GM12891 (cell line): ENCODE results near the gene B3GNT8.

Source experiments
- DNase-seq: peaks from one replicate; pipeline ENCODE4 v3.0.0; 2011; ENCODE audit warnings: low spot score; ENCODE audit not compliant: insufficient read length
- FAIRE-seq: peaks from 2 replicates; lab custom pipeline; 2011; peaks lifted over from hg19 to GRCh38; lab: Jason Lieb, UNC
- PAX5 ChIP-seq: IDR thresholded peaks from 2 replicates; pipeline ENCODE4 v1.6.1; 2011; ENCODE audit warnings: low read length, moderate library complexity, mild to moderate bottlenecking; ENCODE audit not compliant: insufficient read depth, severe bottlenecking
- POLR2A ChIP-seq: IDR thresholded peaks from 2 replicates; pipeline ENCODE4 v1.6.1; 2011; ENCODE audit warnings: low read depth, low read length, control low read depth
- POLR2AphosphoS5 ChIP-seq: IDR thresholded peaks from 2 replicates; pipeline ENCODE4 v1.6.1; 2011; ENCODE audit warnings: low read depth, low read length, control low read depth
- POU2F2 ChIP-seq: IDR thresholded peaks from 2 replicates; pipeline ENCODE4 v1.6.1; 2011; ENCODE audit warnings: low read depth, mild to moderate bottlenecking, control low read depth, low read length, moderate library complexity
- SPI1 ChIP-seq: IDR thresholded peaks from 2 replicates; pipeline ENCODE4 v1.6.1; 2011; ENCODE audit warnings: low read depth, low read length, control low read depth
- TAF1 ChIP-seq: IDR thresholded peaks from 2 replicates; pipeline ENCODE4 v1.6.1; 2011; ENCODE audit warnings: low read depth, low read length, control low read depth

B3GNT8 gene

GRCh38 chr19:41420101-41420880, 6.9 kb downstream of the B3GNT8 start:
- DNase-seq = no peak
- FAIRE-seq = no peak
- TF ChIP-seq SPI1 (no peak), POLR2AphosphoS5 (no peak), POU2F2 (no peak), POLR2A (no peak), PAX5 (no peak), TAF1 (no peak)

- no peak for FAIRE-seq
- DNase-seq = no peak
- TF ChIP-seq POU2F2 (no peak), SPI1 (no peak), POLR2AphosphoS5 (no peak), POLR2A (no peak), TAF1 (no peak), PAX5 (no peak)
Observed at GRCh38 chr19:41416194-41416674, 10.9 kb downstream of the B3GNT8 start.

DNA sequence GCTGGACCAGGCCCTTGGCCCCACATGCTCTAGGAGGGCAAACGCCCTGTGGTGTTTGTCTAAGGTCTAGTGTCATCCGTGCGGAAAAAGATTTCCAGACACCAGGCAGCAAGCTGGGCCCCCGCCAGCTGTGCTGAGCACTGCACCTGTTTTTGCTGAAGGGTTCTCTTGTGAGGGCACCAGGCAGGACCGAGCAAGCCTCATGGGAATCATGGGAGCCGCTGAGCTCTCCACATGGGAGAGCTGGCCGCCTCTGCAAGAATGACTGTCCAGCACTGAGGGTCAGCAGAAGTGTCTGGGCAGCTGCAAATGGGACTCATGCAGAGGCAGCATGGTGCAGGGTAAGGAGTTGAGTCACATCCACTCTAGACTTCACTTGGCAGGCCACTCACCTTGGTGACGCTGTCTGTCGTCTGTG, 12.0 kb downstream of the B3GNT8 start:
- FAIRE-seq = no peak

DNA sequence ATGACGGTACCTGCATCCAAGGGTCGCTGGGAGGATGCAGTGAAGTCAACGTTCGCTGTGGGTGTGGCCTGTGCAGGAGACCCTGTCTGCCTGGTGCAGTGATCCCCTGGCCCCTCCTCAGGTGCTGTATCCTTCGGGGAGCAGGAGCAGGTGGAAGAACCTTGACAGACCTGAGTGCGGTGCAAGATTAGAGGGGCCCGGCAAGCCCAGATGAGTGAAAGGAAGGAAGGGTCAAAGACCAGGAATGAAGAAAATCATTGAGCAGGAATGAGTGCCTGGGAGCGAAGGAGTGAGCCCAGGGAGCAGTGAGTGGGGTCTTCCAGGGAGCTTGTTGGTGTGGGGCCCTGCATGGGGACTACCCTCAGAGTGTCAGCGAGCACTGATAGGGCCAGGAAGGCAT, 12.7 kb downstream of the B3GNT8 start:
- TF ChIP-seq TAF1 (no peak), POLR2AphosphoS5 (no peak), POLR2A (no peak), POU2F2 (no peak), PAX5 (no peak), SPI1 (no peak)
- no peak for DNase-seq
- no peak for FAIRE-seq

More for the DNA sequence above, 12.0 kb downstream of the B3GNT8 start:
- DNase-seq = no peak
- TF ChIP-seq POLR2AphosphoS5 = no peak
- TF ChIP-seq POLR2A = no peak
- no peak for TF ChIP-seq POU2F2
- TF ChIP-seq SPI1 = no peak
- TF ChIP-seq PAX5 = no peak
- no peak for TF ChIP-seq TAF1

- DNase-seq = no peak
- TF ChIP-seq POLR2AphosphoS5 (no peak), SPI1 (no peak), PAX5 (no peak)
- FAIRE-seq = no peak
Observed at GRCh38 chr19:41413947-41414346, 13.2 kb downstream of the B3GNT8 start.

- TF ChIP-seq POU2F2 (no peak), POLR2A (no peak), POLR2AphosphoS5 (no peak), TAF1 (no peak), PAX5 (no peak), SPI1 (no peak)
- DNase-seq = no peak
- no peak for FAIRE-seq
Observed at GRCh38 chr19:41412953-41413352, 14.2 kb downstream of the B3GNT8 start.

DNA sequence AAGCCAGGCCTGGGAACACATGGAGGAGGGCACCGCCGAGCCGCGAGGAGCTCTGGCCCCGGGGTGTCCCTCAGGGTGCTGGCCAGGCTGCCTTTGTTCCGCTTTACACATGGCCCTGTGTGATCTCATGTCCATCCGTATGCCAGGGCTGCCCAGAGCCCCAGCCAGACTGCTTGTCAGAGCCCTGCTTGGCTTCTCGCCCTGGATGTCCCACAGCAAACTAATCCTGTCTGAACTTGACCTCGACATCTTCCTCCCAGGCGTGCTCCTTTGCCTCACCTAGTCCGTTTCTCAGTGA, 15.3 kb downstream of the B3GNT8 start:
- TF ChIP-seq POLR2AphosphoS5 = no peak
- TF ChIP-seq POU2F2 = no peak
- no peak for TF ChIP-seq SPI1
- TF ChIP-seq PAX5 = no peak
- TF ChIP-seq POLR2A = no peak
- TF ChIP-seq TAF1 = no peak
- FAIRE-seq (no peak), DNase-seq (no peak)

DNA sequence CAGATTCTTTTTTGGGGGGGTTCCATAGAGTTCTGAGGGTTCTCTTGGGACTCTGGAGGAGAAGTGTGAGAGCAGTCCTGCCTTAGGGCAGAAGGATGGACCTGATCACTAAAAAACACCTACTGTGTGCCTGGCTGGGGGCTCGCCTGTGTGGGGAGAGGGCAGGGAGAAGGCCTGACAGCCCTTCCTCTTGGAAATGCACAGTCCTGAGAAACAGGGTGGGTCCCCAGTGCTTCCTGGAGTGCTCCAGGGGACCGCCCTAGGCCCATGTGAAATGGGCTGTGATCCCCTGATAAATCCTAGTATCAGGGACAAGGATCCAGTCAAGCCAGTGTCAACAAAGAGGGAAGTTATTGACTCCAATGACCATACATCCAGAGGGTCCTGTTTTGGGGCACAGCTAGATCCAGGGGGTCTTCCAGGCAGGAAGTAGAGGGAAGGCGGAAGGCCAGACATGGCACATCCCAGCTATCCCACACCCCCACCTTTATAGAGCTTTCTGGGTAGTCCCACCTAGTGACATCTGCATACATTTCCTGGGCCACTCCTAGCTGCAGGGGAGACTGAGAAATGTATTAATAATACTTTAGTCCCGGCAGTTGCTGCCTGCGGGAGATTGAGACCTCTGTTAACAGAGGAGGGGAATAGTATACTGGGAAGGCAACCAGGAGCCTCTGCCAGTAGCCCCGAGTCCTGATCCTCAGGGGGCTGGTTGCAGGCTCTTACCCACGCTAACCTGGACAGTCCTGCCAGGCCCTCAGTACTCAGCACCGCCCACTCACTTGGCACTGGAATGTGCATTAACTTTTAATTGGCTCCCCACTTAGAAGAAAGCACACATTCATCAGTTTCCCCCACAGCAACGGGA, 15.8 kb downstream of the B3GNT8 start:
- TF ChIP-seq TAF1 (no peak), SPI1 (no peak), PAX5 (no peak), POLR2AphosphoS5 (no peak), POU2F2 (no peak), POLR2A (no peak)
- no peak for DNase-seq
- FAIRE-seq = no peak

DNA sequence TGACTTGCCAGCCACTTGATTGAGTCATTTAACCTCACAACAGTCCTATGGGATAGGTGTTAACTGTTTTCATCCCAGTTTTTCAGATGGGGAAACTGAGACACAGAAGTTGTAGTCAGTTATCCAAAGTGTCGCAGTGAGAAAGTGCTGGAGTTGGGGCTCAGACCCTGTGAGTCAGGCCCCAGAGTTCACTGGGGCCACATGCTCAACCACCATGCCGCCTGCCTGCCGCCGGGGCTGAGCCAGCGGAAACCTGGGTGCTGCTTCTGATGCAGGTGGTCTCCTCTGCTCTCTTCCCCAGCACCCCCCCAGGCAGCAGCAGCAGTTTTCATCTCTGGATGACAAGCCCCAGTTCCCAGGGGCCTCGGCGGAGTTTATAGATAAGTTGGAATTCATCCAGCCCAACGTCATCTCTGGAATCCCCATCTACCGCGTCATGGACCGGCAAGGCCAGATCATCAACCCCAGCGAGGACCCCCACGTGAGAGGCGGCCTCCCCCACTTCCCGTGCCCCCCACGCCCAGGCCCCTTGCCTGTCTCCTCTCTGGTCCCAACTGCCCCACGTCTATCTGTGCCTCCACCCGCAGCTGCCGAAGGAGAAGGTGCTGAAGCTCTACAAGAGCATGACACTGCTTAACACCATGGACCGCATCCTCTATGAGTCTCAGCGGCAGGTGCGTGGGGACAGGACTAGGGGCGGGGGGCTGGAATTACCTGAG, 16.7 kb downstream of the B3GNT8 start:
- DNase-seq (no peak), FAIRE-seq (no peak)
- no peak for TF ChIP-seq SPI1
- TF ChIP-seq TAF1 = no peak
- TF ChIP-seq POLR2A = no peak
- no peak for TF ChIP-seq POU2F2
- no peak for TF ChIP-seq POLR2AphosphoS5
- no peak for TF ChIP-seq PAX5
